ENCODE results near the gene NRARP.
A peak's percentile ranks its signal among the peaks of the same experiment; 100 is the strongest.

The NRARP gene

GRCh38 chr9:137301081-137301947 is 757 bp downstream of the NRARP start:
- DNase-seq (ENCODE audit: low read depth, low spot score): no peak

GRCh38 chr9:137300567-137301080 is 1.4 kb downstream of the NRARP start:
- no peak overlapping the region for H3K27ac ChIP-seq
- no peak for DNase-seq (ENCODE audit: low read depth, low spot score)

More at GRCh38 chr9:137301081-137301947, 757 bp downstream of the NRARP start:
- no peak overlapping the region for H3K27ac ChIP-seq

- H3K27ac ChIP-seq: no peak overlapping the region
Observed at GRCh38 chr9:137299938-137300337, 2.1 kb downstream of the NRARP start.

GRCh38 chr9:137299203-137299565 is 2.9 kb downstream of the NRARP start:
- no peak overlapping the region for H3K27ac ChIP-seq
- DNase-seq (ENCODE audit: low read depth, low spot score): no peak

More at GRCh38 chr9:137299938-137300337, 2.1 kb downstream of the NRARP start:
- no peak for DNase-seq (ENCODE audit: low read depth, low spot score)

- no peak overlapping the region for H3K27ac ChIP-seq
- no peak for DNase-seq (ENCODE audit: low read depth, low spot score)
Observed at GRCh38 chr9:137298401-137299202, 3.5 kb downstream of the NRARP start.

GRCh38 chr9:137297966-137298365 is 4.1 kb downstream of the NRARP start:
- H3K27ac ChIP-seq: no peak overlapping the region
- no peak for DNase-seq (ENCODE audit: low read depth, low spot score)

- no peak for DNase-seq (ENCODE audit: low read depth, low spot score)
- no peak overlapping the region for H3K27ac ChIP-seq
Observed at GRCh38 chr9:137296670-137297664, 5.1 kb downstream of the NRARP start.

GRCh38 chr9:137295849-137296669 is 6.0 kb downstream of the NRARP start:
- no peak overlapping the region for H3K27ac ChIP-seq
- DNase-seq (ENCODE audit: low read depth, low spot score): no peak

- DNase-seq (ENCODE audit: low read depth, low spot score): no peak
- H3K27ac ChIP-seq: no peak overlapping the region
Observed at GRCh38 chr9:137295238-137295811, 6.7 kb downstream of the NRARP start.

GRCh38 chr9:137294681-137295237 is 7.3 kb downstream of the NRARP start:
- peak overlapping the region; percentile 74 for H3K27ac ChIP-seq
- no peak for DNase-seq (ENCODE audit: low read depth, low spot score)

GRCh38 chr9:137294091-137294680 is 7.9 kb downstream of the NRARP start:
- DNase-seq (ENCODE audit: low read depth, low spot score): no peak
- H3K27ac ChIP-seq: peak overlapping the region; percentile 74

- H3K27ac ChIP-seq: peak overlapping the region; percentile 74
- no peak for DNase-seq (ENCODE audit: low read depth, low spot score)
Observed at GRCh38 chr9:137293482-137294090, 8.5 kb downstream of the NRARP start.

- peak overlapping the region; percentile 74 for H3K27ac ChIP-seq
Observed at GRCh38 chr9:137293094-137293481, 9.0 kb downstream of the NRARP start.

GRCh38 chr9:137286975-137287383 is 15.1 kb downstream of the NRARP start:
- no peak for DNase-seq (ENCODE audit: low read depth, low spot score)
- H3K27ac ChIP-seq: no peak overlapping the region

More at GRCh38 chr9:137293094-137293481, 9.0 kb downstream of the NRARP start:
- no peak for DNase-seq (ENCODE audit: low read depth, low spot score)

GRCh38 chr9:137281345-137282116 is 20.5 kb downstream of the NRARP start:
- H3K27ac ChIP-seq: no peak overlapping the region
- no peak for DNase-seq (ENCODE audit: low read depth, low spot score)

GRCh38 chr9:137280474-137281344 is 21.4 kb downstream of the NRARP start:
- DNase-seq (ENCODE audit: low read depth, low spot score): no peak
- H3K27ac ChIP-seq: no peak overlapping the region

Measured in epithelial cell of prostate (primary cell).